ENCODE measurements around the gene MMAB. TPM values are rescaled to one million over a fixed set of nuclear protein-coding genes. Genes with fewer than 3 reads are reported as not detected.

MMAB gene
- total RNA-seq, 1 experiment from 2014 or later, result 34.9 TPM

GRCh38 chr12:109542014-109542413 is 31.3 kb downstream of the MMAB start:
- BruUV-seq (replicated peaks), result no TSS peak
- Histone ChIP-seq H4K20me1 (ENCODE audit: insufficient read depth) (no peaks in the 10 kb centered on the region), H3K4me1 (ENCODE audit: control insufficient read depth in 1 of 2, insufficient read depth in 2 of 2, low read length in 2 of 2) (peaks cover 0 to 24% of the 10 kb centered on the region in 2 experiments; a peak in 2 of 4 replicates), H2AFZ (ENCODE audit: low read depth, low read length, poor library complexity, severe bottlenecking) (no peak overlapping the region), H3K4me3 (replicated peaks in 1 of 2; ENCODE audit: low read depth in 1 of 2, low read length in 2 of 2) (no peak overlapping the region), H3K9ac (ENCODE audit: low read length) (no peak overlapping the region), H3K27me3 (ENCODE audit: insufficient read depth, low read length) (no peaks in the 10 kb centered on the region), H3K27ac (ENCODE audit: low read depth, low read length) (no peak overlapping the region), H3K79me2 (ENCODE audit: insufficient read depth, low read length) (no peaks in the 10 kb centered on the region), H3K36me3 (ENCODE audit: control insufficient read depth in 1 of 2, insufficient read depth in 2 of 2, low read length in 2 of 2) (no peaks in the 10 kb centered on the region), H3K9me2 (ENCODE audit: insufficient read depth) (no peaks in the 10 kb centered on the region), H3K9me3 (ENCODE audit: control insufficient read depth in 1 of 2, insufficient read depth in 1 of 2, low read depth in 1 of 2, low read length in 2 of 2) (no peaks in the 10 kb centered on the region), H3K4me2 (ENCODE audit: low read length) (peak overlapping the region; percentile 42)
- intact Hi-C loops (cut with micrococcal nuclease), result no loop called here
- ATAC-seq (peak; percentile 62), DNase-seq (ENCODE audit: low read depth, low spot score) (peak; percentile 8)
- RAD21 ChIA-PET (ENCODE audit: low non-redundant PET in 1 of 2, low total read pairs in 2 of 2, uncharacterized antibody in 2 of 2, unreplicated experiment in 2 of 2), result no interaction called here
- POLR2A ChIA-PET, result no interaction called here
- CTCF ChIA-PET, result no interaction called here
- 0 out of 2 replicates have a peak, but pooled peaks have one; percentile 9 for TF ChIP-seq FOSL1 (IDR thresholded peaks at IDR 0.05; ENCODE audit: low read depth)
- TF ChIP-seq SIN3A (IDR thresholded peaks at IDR 0.05; ENCODE audit: low read depth), result no peak
- no peak for TF ChIP-seq EZH2phosphoT487 (IDR thresholded peaks at IDR 0.05; ENCODE audit: borderline replicate concordance)
- TF ChIP-seq RAD21 (IDR thresholded peaks at IDR 0.05; ENCODE audit: low read depth), result no peak
- TF ChIP-seq, protein P1, sequence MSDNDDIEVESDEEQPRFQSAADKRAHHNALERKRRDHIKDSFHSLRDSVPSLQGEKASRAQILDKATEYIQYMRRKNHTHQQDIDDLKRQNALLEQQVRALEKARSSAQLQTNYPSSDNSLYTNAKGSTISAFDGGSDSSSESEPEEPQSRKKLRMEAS (IDR thresholded peaks at IDR 0.05), result no peak
- no peak for TF ChIP-seq CBX3 (IDR thresholded peaks at IDR 0.05; ENCODE audit: low read depth)
- TF ChIP-seq POLR2A (IDR thresholded peaks at IDR 0.05; ENCODE audit: borderline replicate concordance, extremely low read depth, insufficient read depth, insufficient read length), result no peak
- 0 out of 2 replicates have a peak, but pooled peaks have one; percentile 24 for TF ChIP-seq SRF (IDR thresholded peaks at IDR 0.05; ENCODE audit: low read depth)

GRCh38 chr12:109541413-109541726 is 31.9 kb downstream of the MMAB start:
- BruUV-seq (replicated peaks), result no TSS peak
- Histone ChIP-seq H3K79me2 (ENCODE audit: insufficient read depth, low read length) (no peaks in the 10 kb centered on the region), H3K4me3 (replicated peaks in 1 of 2; ENCODE audit: low read depth in 1 of 2, low read length in 2 of 2) (no peak overlapping the region), H3K27ac (ENCODE audit: low read depth, low read length) (no peak overlapping the region), H3K9me2 (ENCODE audit: insufficient read depth) (no peaks in the 10 kb centered on the region), H3K4me2 (ENCODE audit: low read length) (no peak overlapping the region), H2AFZ (ENCODE audit: low read depth, low read length, poor library complexity, severe bottlenecking) (no peak overlapping the region), H3K9ac (ENCODE audit: low read length) (no peak overlapping the region), H3K27me3 (ENCODE audit: insufficient read depth, low read length) (no peaks in the 10 kb centered on the region), H4K20me1 (ENCODE audit: insufficient read depth) (no peaks in the 10 kb centered on the region), H3K36me3 (ENCODE audit: control insufficient read depth in 1 of 2, insufficient read depth in 2 of 2, low read length in 2 of 2) (no peaks in the 10 kb centered on the region), H3K9me3 (ENCODE audit: control insufficient read depth in 1 of 2, insufficient read depth in 1 of 2, low read depth in 1 of 2, low read length in 2 of 2) (no peaks in the 10 kb centered on the region), H3K4me1 (ENCODE audit: control insufficient read depth in 1 of 2, insufficient read depth in 2 of 2, low read length in 2 of 2) (peaks cover 0 to 24% of the 10 kb centered on the region in 2 experiments; a peak in 2 of 4 replicates)
- no peak for ATAC-seq
- intact Hi-C loops (cut with micrococcal nuclease), result no loop called here
- DNase-seq (ENCODE audit: low read depth, low spot score), result no peak
- RAD21 ChIA-PET (ENCODE audit: low non-redundant PET in 1 of 2, low total read pairs in 2 of 2, uncharacterized antibody in 2 of 2, unreplicated experiment in 2 of 2), result no interaction called here
- POLR2A ChIA-PET, result no interaction called here
- CTCF ChIA-PET, result no interaction called here
- TF ChIP-seq CTCF (IDR thresholded peaks at IDR 0.05 in 2 of 3, conservative IDR thresholded peaks at IDR 0.05 in 1 of 3; ENCODE audit: borderline replicate concordance in 1 of 3, insufficient read depth in 1 of 3, low read depth in 2 of 3, low read length in 2 of 3) (no peak), POLR2A (IDR thresholded peaks at IDR 0.05; ENCODE audit: borderline replicate concordance, extremely low read depth, insufficient read depth, insufficient read length) (no peak), SRF (IDR thresholded peaks at IDR 0.05; ENCODE audit: low read depth) (no peak), REST (IDR thresholded peaks at IDR 0.05; ENCODE audit: low read depth) (no peak), ZBTB33 (IDR thresholded peaks at IDR 0.05; ENCODE audit: extremely low read depth, insufficient replicate concordance, low read length) (no peak), CBX3 (IDR thresholded peaks at IDR 0.05; ENCODE audit: low read depth) (no peak), TCF7L2 (IDR thresholded peaks at IDR 0.05; ENCODE audit: borderline replicate concordance, extremely low read depth, insufficient read depth, insufficient read length) (no peak), SIN3A (IDR thresholded peaks at IDR 0.05; ENCODE audit: low read depth) (no peak), JUND (IDR thresholded peaks at IDR 0.05) (no peak)
